CD14-positive monocyte (primary cell): ENCODE results near the gene ATG9B. TPM values are rescaled to one million over a fixed set of nuclear protein-coding genes. Genes with fewer than 3 reads are reported as not detected.

ENCODE experiments used
- DNase-seq, 3 donors: peaks; one replicate each; pipeline ENCODE4 v3.0.0-alpha.2; 2011 to 2022
- H2AFZ ChIP-seq: 2 replicates; pipeline ENCODE4 v1.6.0; 2012; ENCODE audit warnings: mild to moderate bottlenecking, low read depth, low read length, inconsistent platforms; ENCODE audit not compliant: insufficient read depth, poor library complexity, severe bottlenecking
- H3K27ac ChIP-seq, 2 donors: 1 replicate in 1 of 2; 2 replicates in 1 of 2; pipeline ENCODE4 v1.5.1; 2012 to 2013; ENCODE audit warnings: low read length in 2 of 2, control low read depth in 1 of 2, inconsistent platforms in 1 of 2, low read depth in 1 of 2, mild to moderate bottlenecking in 1 of 2
- H3K27me3 ChIP-seq, 2 donors: one replicate each; pipeline versions ENCODE4 v1.6.0 to v1.6.1; 2011 to 2013; ENCODE audit warnings: low read length in 2 of 2; ENCODE audit not compliant: control insufficient read depth in 2 of 2, insufficient read depth in 2 of 2
- H3K36me3 ChIP-seq, 2 donors: replicated peaks in 1 of 2; 1 replicate in 1 of 2; 2 replicates in 1 of 2; pipeline versions ENCODE4 v1.5.1 to v1.6.1; 2012 to 2013; ENCODE audit warnings: low read length in 2 of 2, control low read depth in 1 of 2, inconsistent platforms in 1 of 2, mild to moderate bottlenecking in 1 of 2; ENCODE audit not compliant: insufficient read depth in 2 of 2, control insufficient read depth in 1 of 2
- H3K4me1 ChIP-seq, 2 donors: 1 replicate in 1 of 2; 2 replicates in 1 of 2; pipeline versions ENCODE4 v1.5.1 to v1.6.1; 2012 to 2013; ENCODE audit warnings: low read length in 2 of 2, control low read depth in 1 of 2, inconsistent platforms in 1 of 2, mild to moderate bottlenecking in 1 of 2, moderate library complexity in 1 of 2; ENCODE audit not compliant: insufficient read depth in 2 of 2, control insufficient read depth in 1 of 2
- H3K4me2 ChIP-seq: replicated peaks from 2 replicates; pipeline ENCODE3; 2012; ENCODE audit warnings: low read length, moderate library complexity, mild to moderate bottlenecking; ENCODE audit not compliant: poor library complexity, severe bottlenecking; ENCODE audit errors: extremely low read depth
- H3K4me3 ChIP-seq, 3 experiments: fragments of 200-600 bp in 1 of 3; sonication (generic) in 1 of 3; replicated peaks in 1 of 3; 1 replicate in 2 of 3; 2 replicates in 1 of 3; pipeline ENCODE4 v1.5.1; 2011 to 2013; ENCODE audit warnings: low read length in 3 of 3, mild to moderate bottlenecking in 3 of 3, control low read depth in 2 of 3, low read depth in 2 of 3, inconsistent platforms in 1 of 3, moderate library complexity in 1 of 3
- H3K79me2 ChIP-seq: 2 replicates; pipeline ENCODE4 v1.6.0; 2012; ENCODE audit warnings: mild to moderate bottlenecking, control low read depth, inconsistent platforms, low read length, moderate library complexity; ENCODE audit not compliant: insufficient read depth
- H3K9ac ChIP-seq: 2 replicates; pipeline ENCODE4 v1.6.0; 2017; ENCODE audit warnings: low read length, mild to moderate bottlenecking; ENCODE audit not compliant: insufficient read depth, poor library complexity, severe bottlenecking
- H3K9me3 ChIP-seq, 2 donors: replicated peaks in 1 of 2; 1 replicate in 1 of 2; 2 replicates in 1 of 2; pipeline versions ENCODE4 v1.5.1 to v1.6.1; 2012 to 2013; ENCODE audit warnings: low read length in 2 of 2, control low read depth in 1 of 2; ENCODE audit not compliant: control insufficient read depth in 1 of 2, insufficient read depth in 1 of 2
- H4K20me1 ChIP-seq: 2 replicates; pipeline ENCODE4 v1.6.0; 2012; ENCODE audit warnings: mild to moderate bottlenecking, low read length, control low read depth, moderate library complexity; ENCODE audit not compliant: insufficient read depth
- H3K27ac Mint-ChIP-seq, 7 donors: one replicate each; pipeline ENCODE4 v1.8.0; 2020; ENCODE audit warnings: mild to moderate bottlenecking in 7 of 7, mixed read lengths in 7 of 7, moderate library complexity in 6 of 7, inconsistent platforms in 2 of 7
- H3K27me3 Mint-ChIP-seq, 3 donors: one replicate each; pipeline ENCODE4 v1.8.0; 2021 to 2022; ENCODE audit warnings: low read depth in 3 of 3, mild to moderate bottlenecking in 3 of 3, mixed read lengths in 3 of 3, moderate library complexity in 3 of 3, inconsistent platforms in 1 of 3
- H3K36me3 Mint-ChIP-seq, 2 donors: one replicate each; pipeline ENCODE4 v1.8.0; 2020; ENCODE audit warnings: mixed read lengths in 2 of 2, inconsistent platforms in 1 of 2, mild to moderate bottlenecking in 1 of 2
- H3K4me1 Mint-ChIP-seq: one replicate; pipeline ENCODE4 v1.8.0; 2020; ENCODE audit warnings: mild to moderate bottlenecking, mixed read lengths
- H3K4me3 Mint-ChIP-seq, 2 donors: one replicate each; pipeline ENCODE4 v1.8.0; 2020; ENCODE audit warnings: mild to moderate bottlenecking in 2 of 2, mixed read lengths in 2 of 2, moderate library complexity in 1 of 2
- H3K9me3 Mint-ChIP-seq, 7 donors: one replicate each; pipeline ENCODE4 v1.8.0; 2020 to 2022; ENCODE audit warnings: mixed read lengths in 7 of 7, mild to moderate bottlenecking in 6 of 7, moderate library complexity in 6 of 7, inconsistent platforms in 2 of 7
- WGBS: methylation state at CpG from one replicate; pipeline ENCODE4 v1.1.5; 2013; ENCODE audit warnings: missing lambda C conversion rate; ENCODE audit not compliant: insufficient coverage; 5-methylcytosine and 5-hydroxymethylcytosine counted together
- intact Hi-C, 2 donors: fragments of 100-400 bp; cut with micrococcal nuclease; formaldehyde crosslinking; loops; one replicate each; pipeline versions ENCODE4 v1.15.0 to v1.15.1; 2023
- polyA plus RNA-seq, 3 donors: library from polyadenylated mRNA; depleted of rRNA in 1 of 3; unstranded in 2 of 3; stranded (reverse) in 1 of 3; fragments of 300-500 nt in 2 of 3; fragments of >200 nt in 1 of 3; fragmentation: Illumina TruSeq in 2 of 3; gene quantifications; 1 replicate in 2 of 3; 2 replicates in 1 of 3; pipeline ENCODE4 v1.2.3, GENCODE V29; 2012 to 2021
- TF ChIP-seq, protein P1 (sequence below): fragments of 200-600 bp; IDR thresholded peaks from one replicate; pipeline ENCODE4 v1.8.0; 2022; ENCODE audit warnings: antibody characterized with exemption, mild to moderate bottlenecking

Gene ATG9B
- polyA plus RNA-seq, 3 donors = 0.21 to 0.30 TPM; not detected in 1

DNA sequence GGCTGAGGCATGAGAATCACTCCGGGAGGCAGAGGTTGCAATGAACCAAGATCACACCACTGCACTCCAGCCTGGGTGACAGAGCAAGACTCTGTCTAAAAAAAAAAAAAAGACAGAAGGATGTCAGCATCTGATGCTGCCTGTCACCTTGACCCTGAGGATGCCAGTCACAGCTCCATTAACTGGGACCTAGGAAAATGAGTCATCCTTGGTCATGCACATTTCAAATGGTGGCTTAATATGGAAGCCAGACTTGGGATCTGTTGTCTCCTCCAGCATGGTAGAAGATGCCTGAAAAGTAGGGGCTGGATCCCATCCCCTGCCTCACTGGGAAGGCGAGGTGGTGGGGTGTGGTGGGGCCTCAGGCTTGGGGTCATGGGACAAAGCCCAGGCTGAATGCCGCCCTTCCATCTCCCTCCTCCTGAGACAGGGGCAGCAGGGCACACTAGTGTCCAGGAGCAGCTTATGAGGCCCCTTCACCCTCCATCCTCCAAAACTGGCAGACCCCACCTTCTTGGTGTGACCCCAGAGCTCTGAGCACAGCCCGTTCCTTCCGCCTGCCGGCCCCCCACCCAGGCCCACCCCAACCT lies 32.1 kb downstream of the ATG9B start:
- no peak overlapping the region for H3K27ac ChIP-seq
- WGBS = 92% methylated on average over 4 of the region's 6 CpGs
- peaks cover 12 to 26% (median 20%) of the 10 kb centered on the region in 7 donors for H3K9me3 Mint-ChIP-seq
- no peak overlapping the region for H3K4me2 ChIP-seq
- no peak overlapping the region for H3K4me3 ChIP-seq
- peaks cover 45% of the 10 kb centered on the region for H3K4me1 Mint-ChIP-seq
- peaks cover 32 to 42% of the 10 kb centered on the region in 2 donors for H3K4me1 ChIP-seq
- peaks cover 0 to 4% of the 10 kb centered on the region in 2 donors for H3K36me3 Mint-ChIP-seq
- no peak overlapping the region for H3K4me3 Mint-ChIP-seq
- peaks cover 0 to 21% of the 10 kb centered on the region in 2 donors for H3K27me3 ChIP-seq
- H3K9me3 ChIP-seq = peaks cover 10 to 16% of the 10 kb centered on the region in 2 donors
- H3K27ac Mint-ChIP-seq = no peak overlapping the region
- H3K9ac ChIP-seq = no peak overlapping the region
- TF ChIP-seq, protein P1, sequence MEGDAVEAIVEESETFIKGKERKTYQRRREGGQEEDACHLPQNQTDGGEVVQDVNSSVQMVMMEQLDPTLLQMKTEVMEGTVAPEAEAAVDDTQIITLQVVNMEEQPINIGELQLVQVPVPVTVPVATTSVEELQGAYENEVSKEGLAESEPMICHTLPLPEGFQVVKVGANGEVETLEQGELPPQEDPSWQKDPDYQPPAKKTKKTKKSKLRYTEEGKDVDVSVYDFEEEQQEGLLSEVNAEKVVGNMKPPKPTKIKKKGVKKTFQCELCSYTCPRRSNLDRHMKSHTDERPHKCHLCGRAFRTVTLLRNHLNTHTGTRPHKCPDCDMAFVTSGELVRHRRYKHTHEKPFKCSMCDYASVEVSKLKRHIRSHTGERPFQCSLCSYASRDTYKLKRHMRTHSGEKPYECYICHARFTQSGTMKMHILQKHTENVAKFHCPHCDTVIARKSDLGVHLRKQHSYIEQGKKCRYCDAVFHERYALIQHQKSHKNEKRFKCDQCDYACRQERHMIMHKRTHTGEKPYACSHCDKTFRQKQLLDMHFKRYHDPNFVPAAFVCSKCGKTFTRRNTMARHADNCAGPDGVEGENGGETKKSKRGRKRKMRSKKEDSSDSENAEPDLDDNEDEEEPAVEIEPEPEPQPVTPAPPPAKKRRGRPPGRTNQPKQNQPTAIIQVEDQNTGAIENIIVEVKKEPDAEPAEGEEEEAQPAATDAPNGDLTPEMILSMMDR = no peak
- H3K27me3 Mint-ChIP-seq = peaks cover 20 to 47% (median 37%) of the 10 kb centered on the region in 3 donors
- DNase-seq = peak in 1 of 3 donors; percentile 22
- intact Hi-C loops = no loop called here
- no peaks in the 10 kb centered on the region for H4K20me1 ChIP-seq
- no peak overlapping the region for H2AFZ ChIP-seq
- H3K79me2 ChIP-seq = no peaks in the 10 kb centered on the region
- no peaks in the 10 kb centered on the region for H3K36me3 ChIP-seq

DNA sequence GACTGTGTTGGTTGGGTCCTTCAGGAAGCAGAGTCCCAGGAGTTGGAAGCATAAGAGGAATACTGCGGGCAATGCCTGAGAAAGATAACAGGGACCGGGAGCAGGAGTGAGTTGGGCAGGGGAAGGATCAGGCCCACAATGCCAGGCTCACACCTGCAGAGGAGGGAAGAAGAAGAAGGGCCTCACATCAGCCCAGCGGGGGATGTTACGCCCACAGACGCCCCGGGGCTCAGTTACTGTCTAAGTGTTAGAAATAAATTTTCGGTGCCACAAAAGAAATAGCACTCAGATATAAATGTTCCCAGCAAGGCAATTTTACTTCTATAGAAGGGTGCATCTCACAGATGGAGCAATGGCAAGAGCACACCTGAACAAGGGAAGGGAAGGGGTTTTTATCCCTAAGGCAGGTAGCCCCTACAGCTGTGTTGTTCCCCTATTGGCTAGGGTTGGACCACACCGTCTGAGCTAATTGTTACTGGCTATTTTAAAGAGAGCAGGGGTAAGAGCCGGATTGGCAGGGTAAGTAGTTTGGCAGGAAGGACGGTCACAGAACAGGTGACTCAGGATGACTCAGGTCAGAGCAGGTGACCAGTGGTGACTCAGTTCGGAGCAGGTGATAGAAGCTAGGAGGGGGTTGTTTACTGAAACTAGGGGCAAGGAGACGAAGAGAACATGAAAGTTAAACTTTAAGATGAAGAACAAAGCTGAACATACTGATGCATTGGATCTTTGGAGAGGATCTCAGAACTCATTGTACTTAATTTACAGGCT lies 33.7 kb downstream of the ATG9B start, which contains the start of gene NOS3:
Gene NOS3 (plus strand): TSS at position 602 of the 771 bp plus-strand sequence. CDS start 2,787 bp downstream, outside the sequence.
- H2AFZ ChIP-seq = no peak within 1 kb of the TSS
- H3K9ac ChIP-seq = no peak within 1 kb of the TSS
- Mint-ChIP-seq H3K4me3 (no peak within 1 kb of the TSS), H3K9me3 (peaks cover 12 to 26% (median 20%) of the 10 kb centered on the region in 7 donors), H3K36me3 (peaks cover 0 to 4% of the 10 kb centered on the region in 2 donors), H3K4me1 (peaks cover 41% of the 10 kb centered on the region), H3K27me3 (peaks cover 21 to 48% (median 32%) of the 10 kb centered on the region in 3 donors), H3K27ac (peak within 1 kb of the TSS in 1 of 7 donors; percentile 12)
- no peak for DNase-seq
- no peak within 1 kb of the TSS for H3K4me3 ChIP-seq
- WGBS = 98% methylated on average over 6 of the region's 12 CpGs
- H3K27ac ChIP-seq = no peak within 1 kb of the TSS
- H3K4me1 ChIP-seq = peaks cover 23 to 31% of the 10 kb centered on the region in 2 donors
- intact Hi-C loops = no loop called here
- H3K27me3 ChIP-seq = peaks cover 0 to 23% of the 10 kb centered on the region in 2 donors
- H4K20me1 ChIP-seq = no peaks in the 10 kb centered on the region
- no peaks in the 10 kb centered on the region for H3K36me3 ChIP-seq
- no peak within 1 kb of the TSS for H3K4me2 ChIP-seq
- TF ChIP-seq, protein P1 = no peak
- H3K9me3 ChIP-seq = peaks cover 10 to 16% of the 10 kb centered on the region in 2 donors
- H3K79me2 ChIP-seq = no peaks in the 10 kb centered on the region
